NCI-H748 (cell line): ENCODE results near the gene CACNA1A.
A peak's percentile ranks its signal among the peaks of the same experiment; 100 is the strongest.
"Not testable (repeated sequence)": the region's sequence is repeated elsewhere in the genome, so short reads cannot be mapped to it uniquely, and the experiment has no call there.

Experiments used
- DNase-seq: peaks from one replicate; lab custom pipeline; 2025; ENCODE audit not compliant: unreplicated experiment; lab: John Stamatoyannopoulos, UW

Gene CACNA1A

GRCh38 chr19:13366529-13367143 is 139.6 kb downstream of the CACNA1A start:
- no peak for DNase-seq

GRCh38 chr19:13363954-13364353 is 142.3 kb downstream of the CACNA1A start:
- no peak for DNase-seq

- no peak for DNase-seq
Measured at GRCh38 chr19:13363245-13363644, 143.0 kb downstream of the CACNA1A start.

GRCh38 chr19:13362668-13363067 is 143.6 kb downstream of the CACNA1A start:
- no peak for DNase-seq

GRCh38 chr19:13361726-13362125 is 144.6 kb downstream of the CACNA1A start:
- not testable (repeated sequence) for DNase-seq

GRCh38 chr19:13356686-13357280 is 149.5 kb downstream of the CACNA1A start:
- no peak for DNase-seq

- DNase-seq, result no peak
Measured at GRCh38 chr19:13356185-13356584, 150.1 kb downstream of the CACNA1A start.

- no peak for DNase-seq
Measured at GRCh38 chr19:13355356-13355755, 150.9 kb downstream of the CACNA1A start.

GRCh38 chr19:13353625-13354024 is 152.7 kb downstream of the CACNA1A start:
- DNase-seq, result no peak

- DNase-seq, result no peak
Measured at GRCh38 chr19:13350759-13351158, 155.5 kb downstream of the CACNA1A start.

GRCh38 chr19:13350072-13350471 is 156.2 kb downstream of the CACNA1A start:
- DNase-seq, result no peak

- peak; percentile 6 for DNase-seq
Measured at GRCh38 chr19:13347367-13347766, 158.9 kb downstream of the CACNA1A start.

GRCh38 chr19:13343514-13343913 is 162.8 kb downstream of the CACNA1A start:
- no peak for DNase-seq

- DNase-seq, result no peak
Measured at GRCh38 chr19:13342672-13343071, 163.6 kb downstream of the CACNA1A start.

- DNase-seq, result no peak
Measured at GRCh38 chr19:13339869-13340268, 166.4 kb downstream of the CACNA1A start.

- DNase-seq, result no peak
Measured at GRCh38 chr19:13337181-13337580, 169.1 kb downstream of the CACNA1A start.

- no peak for DNase-seq
Measured at GRCh38 chr19:13334801-13335481, 171.3 kb downstream of the CACNA1A start.

GRCh38 chr19:13330285-13330684 is 176.0 kb downstream of the CACNA1A start:
- DNase-seq, result no peak

GRCh38 chr19:13329766-13330165 is 176.5 kb downstream of the CACNA1A start:
- no peak for DNase-seq

- DNase-seq, result no peak
Measured at GRCh38 chr19:13328241-13328640, 178.0 kb downstream of the CACNA1A start.

GRCh38 chr19:13319526-13319925 is 186.8 kb downstream of the CACNA1A start:
- no peak for DNase-seq

- no peak for DNase-seq
Measured at GRCh38 chr19:13318190-13318589, 188.1 kb downstream of the CACNA1A start.
